GM12878 (cell line): ENCODE measurements around the gene IQCH. TPM values are rescaled to one million over a fixed set of nuclear protein-coding genes. Genes with fewer than 3 reads are reported as not detected.

Source experiments
- ATAC-seq: fragments of 200-7000 bp; cut with Tn5 transposase; 3 replicates; pipeline ENCODE4 v1.9.1; 2020; ENCODE audit warnings: mild to moderate bottlenecking, moderate library complexity
- BruUV-seq: library from RNA; stranded (reverse); fragments of 400-500 nt; replicated peaks from 2 replicates; lab custom pipeline; 2021; lab: Mats Ljungman, UMichigan
- CTCF ChIA-PET: fragments of 300-600 bp; sonication (Branson Sonifier 250); formaldehyde crosslinking; extraction: SDS; loops from one replicate; lab custom pipeline; 2021; ENCODE audit warnings: inconsistent platforms; lab: Yijun Ruan, JAX
- POLR2A ChIA-PET: fragments of 350-600 bp; formaldehyde crosslinking; extraction: SDS; loops from one replicate; lab custom pipeline; 2021; ENCODE audit warnings: inconsistent platforms; lab: Charles Lee
- RAD21 ChIA-PET: fragments of 300-600 bp; sonication (Branson Sonifier 250); formaldehyde crosslinking; loops from one replicate; lab custom pipeline; 2023; ENCODE audit warnings: antibody characterized with exemption; ENCODE audit not compliant: unreplicated experiment; lab: Charles Lee
- SMC1A ChIA-PET: fragments of 300-600 bp; sonication (Branson Sonifier 250); formaldehyde crosslinking; loops from one replicate; lab custom pipeline; 2023; ENCODE audit not compliant: unreplicated experiment, uncharacterized antibody; lab: Charles Lee
- DNase-seq: peaks from one replicate; pipeline ENCODE4 v3.0.0-alpha.2; 2011; ENCODE audit warnings: low read depth, low spot score
- FAIRE-seq: peaks from 3 replicates; lab custom pipeline; 2011; peaks lifted over from hg19 to GRCh38; lab: Jason Lieb, UNC
- H2AFZ ChIP-seq: 2 replicates; pipeline ENCODE4 v1.6.0; 2011; ENCODE audit warnings: low read depth, low read length, control low read depth; ENCODE audit not compliant: control insufficient read depth
- H3K27ac ChIP-seq: 2 replicates; pipeline ENCODE4 v1.5.1; 2011; ENCODE audit warnings: control low read depth; ENCODE audit not compliant: control insufficient read depth, insufficient read depth
- H3K27me3 ChIP-seq, 2 experiments: replicated peaks in 1 of 2; 2 replicates each; pipeline versions ENCODE4 v1.6.0 to v1.6.1; 2011; ENCODE audit warnings: low read length in 1 of 2; ENCODE audit not compliant: control insufficient read depth in 2 of 2, insufficient read depth in 2 of 2
- H3K36me3 ChIP-seq, 2 experiments: 2 replicates each; pipeline ENCODE4 v1.5.1; 2011; ENCODE audit warnings: low read length in 1 of 2; ENCODE audit not compliant: control insufficient read depth in 2 of 2, insufficient read depth in 2 of 2
- H3K4me1 ChIP-seq: 2 replicates; pipeline ENCODE4 v1.6.1; 2011; ENCODE audit warnings: mild to moderate bottlenecking, low read length, moderate library complexity, mixed read lengths; ENCODE audit not compliant: control insufficient read depth, insufficient read depth
- H3K4me2 ChIP-seq: 2 replicates; pipeline ENCODE4 v1.6.0; 2011; ENCODE audit warnings: control low read depth; ENCODE audit not compliant: control insufficient read depth, insufficient read depth
- H3K4me3 ChIP-seq: fragments of 200-600 bp; sonication (generic); 2 replicates; pipeline ENCODE4 v1.5.1; 2016
- H3K79me2 ChIP-seq: 2 replicates; pipeline ENCODE4 v1.6.0; 2011; ENCODE audit warnings: low read length; ENCODE audit not compliant: control insufficient read depth, insufficient read depth
- H3K9ac ChIP-seq: 2 replicates; pipeline ENCODE4 v1.8.0; 2011; ENCODE audit warnings: low read length, control low read depth, mixed read lengths; ENCODE audit not compliant: control insufficient read depth, insufficient read depth
- H3K9me3 ChIP-seq: replicated peaks from 3 replicates; pipeline ENCODE4 v1.5.1; 2011; ENCODE audit warnings: mild to moderate bottlenecking, low read length; ENCODE audit not compliant: control insufficient read depth, insufficient read depth
- H4K20me1 ChIP-seq: 2 replicates; pipeline ENCODE4 v1.6.0; 2011; ENCODE audit not compliant: control insufficient read depth, insufficient read depth
- BRCA1 ChIP-seq: IDR thresholded peaks from 2 replicates; pipeline ENCODE4 v1.6.1; 2011; ENCODE audit warnings: low read depth, low read length, improper control_type of control experiment
- E4F1 ChIP-seq: fragments of 450-650 bp; IDR thresholded peaks from 2 replicates; pipeline ENCODE4 v1.6.1; 2018; ENCODE audit warnings: borderline replicate concordance, mild to moderate bottlenecking; ENCODE audit not compliant: partially characterized antibody
- EP300 ChIP-seq, 2 experiments: fragments of 150-350 bp in 1 of 2; IDR thresholded peaks; 2 replicates each; pipeline ENCODE4 v1.6.1; 2011 to 2012; ENCODE audit warnings: low read depth in 2 of 2, low read length in 2 of 2, borderline replicate concordance in 1 of 2, improper control_type of control experiment in 1 of 2, inconsistent platforms in 1 of 2; ENCODE audit not compliant: control insufficient read depth in 1 of 2
- HDAC2 ChIP-seq: fragments of 200-600 bp; sonication (generic); IDR thresholded peaks from 2 replicates; pipeline ENCODE4 v1.6.1; 2017
- NRF1 ChIP-seq: conservative IDR thresholded peaks from 2 replicates; pipeline ENCODE4 v1.6.1; 2011; ENCODE audit warnings: mild to moderate bottlenecking, low read depth, low read length, improper control_type of control experiment
- POLR2A ChIP-seq: IDR thresholded peaks from 2 replicates; pipeline ENCODE4 v1.6.1; 2011; ENCODE audit warnings: low read depth, mild to moderate bottlenecking, low read length
- POU2F2 ChIP-seq: IDR thresholded peaks from 3 replicates; pipeline ENCODE4 v1.6.1; 2011; ENCODE audit warnings: low read depth, mild to moderate bottlenecking, low read length, borderline replicate concordance
- PRDM15 ChIP-seq: fragments of 450-650 bp; formaldehyde crosslinking; IDR thresholded peaks from 2 replicates; pipeline ENCODE4 v1.4.0; 2020; ENCODE audit warnings: mild to moderate bottlenecking, moderate library complexity
- RCOR1 ChIP-seq: conservative IDR thresholded peaks from 2 replicates; pipeline ENCODE4 v1.6.1; 2012; ENCODE audit warnings: low read depth, low read length, improper control_type of control experiment
- RELB ChIP-seq: fragments of 450-650 bp; IDR thresholded peaks from 2 replicates; pipeline ENCODE4 v1.6.1; 2017; ENCODE audit warnings: low read depth, mild to moderate bottlenecking, moderate library complexity
- SPI1 ChIP-seq: IDR thresholded peaks from 2 replicates; pipeline ENCODE4 v1.6.1; 2011; ENCODE audit warnings: low read depth, mild to moderate bottlenecking, low read length, moderate library complexity, borderline replicate concordance; ENCODE audit not compliant: insufficient read depth
- SUZ12 ChIP-seq: fragments of 200-600 bp; sonication (generic); IDR thresholded peaks from one replicate; pipeline ENCODE4 v1.6.1; 2018; ENCODE audit warnings: antibody characterized with exemption, mild to moderate bottlenecking; ENCODE audit not compliant: unreplicated experiment
- WGBS: methylation state at CpG from one replicate; pipeline ENCODE4 v1.1.6; 2016; ENCODE audit warnings: low lambda C conversion rate; ENCODE audit not compliant: insufficient replicate concordance, insufficient coverage; ENCODE audit errors: missing lambda C conversion rate; 5-methylcytosine and 5-hydroxymethylcytosine counted together
- in situ Hi-C: fragments of 300-500 bp; cut with MboI; formaldehyde crosslinking; loops from 9 replicates; pipeline ENCODE4 v1.14.3; 2018; ENCODE audit warnings: mixed read lengths
- intact Hi-C: fragments of 100-400 bp; cut with micrococcal nuclease; formaldehyde crosslinking; loops from one replicate; pipeline ENCODE4 v1.14.2; 2022; ENCODE audit not compliant: unreplicated experiment
- polyA plus RNA-seq, 11 experiments: library from polyadenylated mRNA; depleted of rRNA in 4 of 11; unstranded in 6 of 11; stranded (reverse) in 5 of 11; fragments of >200 nt; fragmentation: Nextera tagmentation in 4 of 11; fragmentation: Illumina TruSeq in 1 of 11; extraction: Ambion mirVana in 4 of 11; extraction: Trizol in 1 of 11; gene quantifications; 1 replicate in 1 of 11; 2 replicates in 10 of 11; pipeline versions ENCODE4 v1.2.1 to v1.2.3, GENCODE V29; 2011 to 2016; ENCODE audit warnings: inconsistent platforms in 2 of 11, missing spikeins in 2 of 11, low read depth in 1 of 11
- total RNA-seq, 4 experiments: library from RNA; depleted of rRNA in 3 of 4; stranded (reverse); fragments of >200 nt in 3 of 4; fragmentation: Illumina TruSeq in 1 of 4; extraction: Trizol in 1 of 4; gene quantifications; 2 replicates each; pipeline versions ENCODE4 v1.2.1 to v1.2.3, GENCODE V29; 2013 to 2021
- TF ChIP-seq, protein P1 (sequence below): fragments of 450-650 bp; IDR thresholded peaks from 2 replicates; pipeline ENCODE4 v1.6.1; 2017; ENCODE audit warnings: antibody characterized with exemption, mild to moderate bottlenecking, moderate library complexity

The IQCH gene
- total and polyA plus RNA-seq, 10 of the 15 experiments (the other 5 are each of a cell fraction or from before 2014, with no cell fraction given) = 0.29 to 1.3 (median 0.99) TPM

DNA sequence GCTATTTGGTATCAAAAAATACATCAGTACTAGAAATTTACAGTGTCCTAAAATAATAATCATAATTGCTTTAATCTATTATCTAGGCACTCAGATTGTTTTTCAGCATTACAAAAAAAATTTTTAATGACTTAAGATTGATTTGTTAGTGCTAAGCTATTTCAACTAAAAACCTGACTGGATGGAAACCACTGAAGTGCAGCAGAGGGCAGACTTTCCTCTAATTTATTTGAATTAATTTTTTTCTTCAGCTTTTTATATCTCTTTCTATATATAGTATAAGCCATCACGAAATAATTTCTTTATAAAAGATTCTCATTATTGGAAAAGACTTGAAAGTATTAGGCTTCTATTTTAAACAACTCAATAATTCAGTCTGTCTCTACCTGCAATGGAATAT is 131.4 kb downstream of the IQCH start:
- FAIRE-seq = no peak
- BruUV-seq = no TSS peak
- H3K79me2 ChIP-seq = no peaks in the 10 kb centered on the region
- H4K20me1 ChIP-seq = no peaks in the 10 kb centered on the region
- no peak for DNase-seq
- in situ Hi-C loops = no loop called here
- H2AFZ ChIP-seq = no peak overlapping the region
- no peaks in the 10 kb centered on the region for H3K9me3 ChIP-seq
- POLR2A ChIA-PET = no interaction called here
- H3K9ac ChIP-seq = no peak overlapping the region
- H3K27ac ChIP-seq = no peak overlapping the region
- SMC1A ChIA-PET = interaction anchor here (1.0 to 1.3 kb wide), 2 partner anchors 9 to 48 kb away, joined by 4 to 7 read pairs; no protein-coding TSS in a partner anchor
- no peak overlapping the region for H3K4me3 ChIP-seq
- intact Hi-C loops = no loop called here
- ATAC-seq = no peak
- CTCF ChIA-PET = interaction anchor here (1.3 kb wide), 1 partner anchor 48 kb away, joined by 3 read pairs; no protein-coding TSS in a partner anchor
- no peaks in the 10 kb centered on the region for H3K4me1 ChIP-seq
- H3K4me2 ChIP-seq = no peak overlapping the region
- RAD21 ChIA-PET = no interaction called here
- no peaks in the 10 kb centered on the region; a peak in 1 of 4 replicates for H3K27me3 ChIP-seq
- WGBS = 0% methylated on average over 1 of the region's 1 CpG
- no peaks in the 10 kb centered on the region for H3K36me3 ChIP-seq
- TF ChIP-seq EP300 (IDR thresholded peaks at IDR 0.05; ENCODE audit: borderline replicate concordance in 1 of 2, control insufficient read depth in 1 of 2, low read depth in 2 of 2, low read length in 2 of 2) = no peak
- TF ChIP-seq PRDM15 (CRISPR knock-in tag) = no peak
- TF ChIP-seq HDAC2 = no peak
- no peak for TF ChIP-seq SUZ12
- TF ChIP-seq POU2F2 = no peak
- no peak for TF ChIP-seq E4F1
- TF ChIP-seq, protein P1, sequence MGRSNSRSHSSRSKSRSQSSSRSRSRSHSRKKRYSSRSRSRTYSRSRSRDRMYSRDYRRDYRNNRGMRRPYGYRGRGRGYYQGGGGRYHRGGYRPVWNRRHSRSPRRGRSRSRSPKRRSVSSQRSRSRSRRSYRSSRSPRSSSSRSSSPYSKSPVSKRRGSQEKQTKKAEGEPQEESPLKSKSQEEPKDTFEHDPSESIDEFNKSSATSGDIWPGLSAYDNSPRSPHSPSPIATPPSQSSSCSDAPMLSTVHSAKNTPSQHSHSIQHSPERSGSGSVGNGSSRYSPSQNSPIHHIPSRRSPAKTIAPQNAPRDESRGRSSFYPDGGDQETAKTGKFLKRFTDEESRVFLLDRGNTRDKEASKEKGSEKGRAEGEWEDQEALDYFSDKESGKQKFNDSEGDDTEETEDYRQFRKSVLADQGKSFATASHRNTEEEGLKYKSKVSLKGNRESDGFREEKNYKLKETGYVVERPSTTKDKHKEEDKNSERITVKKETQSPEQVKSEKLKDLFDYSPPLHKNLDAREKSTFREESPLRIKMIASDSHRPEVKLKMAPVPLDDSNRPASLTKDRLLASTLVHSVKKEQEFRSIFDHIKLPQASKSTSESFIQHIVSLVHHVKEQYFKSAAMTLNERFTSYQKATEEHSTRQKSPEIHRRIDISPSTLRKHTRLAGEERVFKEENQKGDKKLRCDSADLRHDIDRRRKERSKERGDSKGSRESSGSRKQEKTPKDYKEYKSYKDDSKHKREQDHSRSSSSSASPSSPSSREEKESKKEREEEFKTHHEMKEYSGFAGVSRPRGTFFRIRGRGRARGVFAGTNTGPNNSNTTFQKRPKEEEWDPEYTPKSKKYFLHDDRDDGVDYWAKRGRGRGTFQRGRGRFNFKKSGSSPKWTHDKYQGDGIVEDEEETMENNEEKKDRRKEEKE = no peak
- TF ChIP-seq RCOR1 = no peak
- no peak for TF ChIP-seq BRCA1
- TF ChIP-seq RELB = no peak
- TF ChIP-seq SPI1 = no peak
- no peak for TF ChIP-seq NRF1
- TF ChIP-seq POLR2A = no peak
